ENCODE results near the gene DISP2. TPM values are rescaled to one million over a fixed set of nuclear protein-coding genes. Genes with fewer than 3 reads are reported as not detected.

DISP2 gene
- total RNA-seq, 1 experiment from 2014 or later, result 0.87 TPM

DNA sequence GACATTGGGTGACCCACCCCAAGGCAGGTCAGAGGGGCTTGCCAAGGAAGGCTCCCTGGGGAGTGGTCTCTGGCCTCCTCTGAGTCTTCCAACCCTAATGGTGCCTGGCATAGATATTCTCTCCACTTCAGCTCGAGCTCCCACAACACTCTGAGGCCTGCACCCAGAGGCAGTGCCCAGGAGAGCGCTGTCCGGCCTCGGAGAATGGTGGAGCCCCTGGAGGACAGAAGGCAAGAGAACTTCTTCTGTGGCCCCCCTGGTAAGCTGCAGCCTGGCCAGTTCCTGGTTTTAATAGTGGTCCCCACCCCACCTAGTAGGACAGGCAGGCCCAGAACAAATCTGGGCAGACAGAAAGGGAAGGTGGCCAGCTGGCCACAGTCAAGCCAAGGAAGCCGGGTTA lies 7.0 kb downstream of the DISP2 start:
- Histone ChIP-seq H2AFZ (ENCODE audit: low read length) (no peak overlapping the region), H3F3A (ENCODE audit: low read length, unreplicated experiment) (no peaks in the 10 kb centered on the region), H3K9me2 (replicated peaks; ENCODE audit: low read length) (no peaks in the 10 kb centered on the region), H4K20me1 (ENCODE audit: low read length) (no peaks in the 10 kb centered on the region), H3K4me3 (ENCODE audit: low read length) (no peak overlapping the region), H3K4me1 (ENCODE audit: insufficient read depth, low read length) (no peaks in the 10 kb centered on the region; the same call in 1 of the 2 replicates), H3K9ac (ENCODE audit: low read length) (no peak overlapping the region), H3K79me2 (ENCODE audit: low read length) (no peaks in the 10 kb centered on the region), H3K27ac (ENCODE audit: low read length) (no peak overlapping the region), H3K27me3 (ENCODE audit: low read length) (no peaks in the 10 kb centered on the region), H3K9me3 (ENCODE audit: low read length) (no peaks in the 10 kb centered on the region), H3K36me3 (ENCODE audit: low read depth, low read length) (no peaks in the 10 kb centered on the region), H3K4me2 (ENCODE audit: low read length) (no peak overlapping the region)
- ChIA-PET POLR2A (ENCODE audit: unreplicated experiment) (no interaction called here), CTCF (no interaction called here)
- BruUV-seq (replicated peaks), result no TSS peak
- intact Hi-C loops (cut with micrococcal nuclease), result no loop called here
- ATAC-seq, result no peak
- TF ChIP-seq EZH2 (IDR thresholded peaks at IDR 0.05; ENCODE audit: low read length, unreplicated experiment) (no peak), EZH2phosphoT487 (IDR thresholded peaks at IDR 0.05; ENCODE audit: borderline replicate concordance, low read length) (no peak)
- TF ChIP-seq, protein P1, sequence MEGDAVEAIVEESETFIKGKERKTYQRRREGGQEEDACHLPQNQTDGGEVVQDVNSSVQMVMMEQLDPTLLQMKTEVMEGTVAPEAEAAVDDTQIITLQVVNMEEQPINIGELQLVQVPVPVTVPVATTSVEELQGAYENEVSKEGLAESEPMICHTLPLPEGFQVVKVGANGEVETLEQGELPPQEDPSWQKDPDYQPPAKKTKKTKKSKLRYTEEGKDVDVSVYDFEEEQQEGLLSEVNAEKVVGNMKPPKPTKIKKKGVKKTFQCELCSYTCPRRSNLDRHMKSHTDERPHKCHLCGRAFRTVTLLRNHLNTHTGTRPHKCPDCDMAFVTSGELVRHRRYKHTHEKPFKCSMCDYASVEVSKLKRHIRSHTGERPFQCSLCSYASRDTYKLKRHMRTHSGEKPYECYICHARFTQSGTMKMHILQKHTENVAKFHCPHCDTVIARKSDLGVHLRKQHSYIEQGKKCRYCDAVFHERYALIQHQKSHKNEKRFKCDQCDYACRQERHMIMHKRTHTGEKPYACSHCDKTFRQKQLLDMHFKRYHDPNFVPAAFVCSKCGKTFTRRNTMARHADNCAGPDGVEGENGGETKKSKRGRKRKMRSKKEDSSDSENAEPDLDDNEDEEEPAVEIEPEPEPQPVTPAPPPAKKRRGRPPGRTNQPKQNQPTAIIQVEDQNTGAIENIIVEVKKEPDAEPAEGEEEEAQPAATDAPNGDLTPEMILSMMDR (conservative IDR thresholded peaks at IDR 0.05; ENCODE audit: low read depth, low read length), result no peak
- DNase-seq, result no peak

DNA sequence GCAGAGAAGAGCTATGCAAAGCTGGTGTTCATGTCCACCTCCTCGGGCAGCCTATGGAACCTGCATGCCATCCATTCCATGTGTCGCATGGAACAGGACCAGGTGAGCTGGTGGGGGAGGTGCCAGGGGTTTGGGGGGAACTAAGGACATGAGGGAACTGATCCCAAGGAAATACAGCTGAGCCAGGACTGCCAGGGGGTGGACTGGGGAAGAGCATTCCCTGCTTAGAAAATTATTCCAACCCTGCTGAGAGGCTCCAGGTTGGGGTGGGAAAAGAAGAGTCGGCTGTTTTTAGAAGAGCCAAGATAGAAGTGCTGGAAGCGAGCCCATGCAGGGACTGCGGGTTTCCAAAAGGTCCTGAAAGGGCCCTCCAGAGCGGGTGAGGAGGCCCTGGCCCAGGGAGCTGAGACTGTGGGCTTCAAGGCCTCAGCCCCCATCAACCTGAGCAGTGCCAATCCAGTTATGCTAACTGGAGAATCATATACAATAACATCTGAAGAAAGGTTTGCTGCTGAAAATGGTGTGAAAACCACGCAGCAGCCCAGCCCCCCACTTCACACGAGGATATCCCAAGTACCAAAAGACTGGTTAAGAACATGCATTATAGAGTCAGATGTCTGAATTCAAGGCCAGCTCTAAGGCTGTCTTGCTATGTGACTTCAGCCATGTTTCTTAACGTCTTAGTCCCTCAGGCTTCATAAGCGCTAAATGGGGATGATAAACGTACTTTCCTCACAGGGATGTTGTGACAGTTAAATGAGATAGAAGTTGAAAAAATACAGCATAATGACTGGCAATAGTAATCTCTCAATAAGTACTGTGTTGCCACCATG lies 7.8 kb downstream of the DISP2 start:
- Histone ChIP-seq H2AFZ (ENCODE audit: low read length) (no peak overlapping the region), H3K4me1 (ENCODE audit: insufficient read depth, low read length) (no peaks in the 10 kb centered on the region; the same call in 1 of the 2 replicates), H3K9ac (ENCODE audit: low read length) (no peak overlapping the region), H3K27ac (ENCODE audit: low read length) (no peak overlapping the region), H3K4me2 (ENCODE audit: low read length) (no peak overlapping the region), H3F3A (ENCODE audit: low read length, unreplicated experiment) (no peaks in the 10 kb centered on the region), H3K9me3 (ENCODE audit: low read length) (no peaks in the 10 kb centered on the region), H3K79me2 (ENCODE audit: low read length) (no peaks in the 10 kb centered on the region), H3K27me3 (ENCODE audit: low read length) (no peaks in the 10 kb centered on the region), H3K4me3 (ENCODE audit: low read length) (no peak overlapping the region), H3K9me2 (replicated peaks; ENCODE audit: low read length) (no peaks in the 10 kb centered on the region), H3K36me3 (ENCODE audit: low read depth, low read length) (no peaks in the 10 kb centered on the region), H4K20me1 (ENCODE audit: low read length) (no peaks in the 10 kb centered on the region)
- DNase-seq (no peak), ATAC-seq (no peak)
- no TSS peak for BruUV-seq (replicated peaks)
- ChIA-PET POLR2A (ENCODE audit: unreplicated experiment) (interaction anchor here (0.6 kb wide), 1 partner anchor 42 kb away, joined by 3 read pairs; no protein-coding TSS in a partner anchor), CTCF (no interaction called here)
- intact Hi-C loops (cut with micrococcal nuclease), result no loop called here
- TF ChIP-seq, protein P1 (conservative IDR thresholded peaks at IDR 0.05; ENCODE audit: low read depth, low read length), result no peak
- TF ChIP-seq EZH2phosphoT487 (IDR thresholded peaks at IDR 0.05; ENCODE audit: borderline replicate concordance, low read length), result no peak
- TF ChIP-seq EZH2 (IDR thresholded peaks at IDR 0.05; ENCODE audit: low read length, unreplicated experiment), result no peak
